H1 (cell line): ENCODE results near the gene AIFM2.

ENCODE experiments used
- BCL11A ChIP-seq, 2 experiments: IDR thresholded peaks; one replicate each; pipeline ENCODE4 v1.6.1; 2011; ENCODE audit warnings: low read depth in 2 of 2, low read length in 2 of 2, mild to moderate bottlenecking in 2 of 2
- CTCF ChIP-seq, 3 experiments: IDR thresholded peaks; 1 replicate in 2 of 3; 2 replicates in 1 of 3; pipeline versions ENCODE4 v1.5.1 to v1.6.1; 2011; ENCODE audit warnings: low read length in 3 of 3, mild to moderate bottlenecking in 3 of 3, inconsistent platforms in 2 of 3, low read depth in 1 of 3, moderate library complexity in 1 of 3; ENCODE audit not compliant: insufficient read depth in 1 of 3; ENCODE audit errors: control extremely low read depth in 1 of 3
- POLR2A ChIP-seq, 2 experiments: IDR thresholded peaks; 1 replicate in 1 of 2; 2 replicates in 1 of 2; pipeline ENCODE4 v1.6.1; 2011; ENCODE audit warnings: low read depth in 2 of 2, low read length in 2 of 2, mild to moderate bottlenecking in 2 of 2; ENCODE audit errors: control extremely low read depth in 1 of 2
- POLR2AphosphoS5 ChIP-seq: IDR thresholded peaks from 2 replicates; pipeline ENCODE4 v1.6.1; 2011; ENCODE audit warnings: low read depth, low read length
- RAD21 ChIP-seq, 2 experiments: IDR thresholded peaks in 1 of 2; conservative IDR thresholded peaks in 1 of 2; 2 replicates each; pipeline ENCODE4 v1.6.1; 2011; ENCODE audit warnings: low read depth in 2 of 2, low read length in 2 of 2, improper control_type of control experiment in 1 of 2, inconsistent platforms in 1 of 2, mild to moderate bottlenecking in 1 of 2, moderate library complexity in 1 of 2
- RXRA ChIP-seq: IDR thresholded peaks from 2 replicates; pipeline ENCODE4 v1.6.1; 2011; ENCODE audit warnings: low read depth, mild to moderate bottlenecking, low read length, moderate library complexity; ENCODE audit not compliant: insufficient read depth
- SIX5 ChIP-seq: IDR thresholded peaks from 2 replicates; pipeline ENCODE4 v1.6.1; 2011; ENCODE audit warnings: mild to moderate bottlenecking, low read depth, low read length
- SP2 ChIP-seq: IDR thresholded peaks from 2 replicates; pipeline ENCODE4 v1.6.1; 2012; ENCODE audit warnings: mild to moderate bottlenecking, low read length, inconsistent platforms
- TAF7 ChIP-seq: optimal IDR thresholded peaks from 2 replicates; pipeline ENCODE3; 2011; ENCODE audit warnings: low read depth, mild to moderate bottlenecking, inconsistent platforms, low read length, moderate library complexity, borderline replicate concordance
- YY1 ChIP-seq: IDR thresholded peaks from 2 replicates; pipeline ENCODE4 v1.6.1; 2011; ENCODE audit warnings: low read depth, mild to moderate bottlenecking, low read length

DNA sequence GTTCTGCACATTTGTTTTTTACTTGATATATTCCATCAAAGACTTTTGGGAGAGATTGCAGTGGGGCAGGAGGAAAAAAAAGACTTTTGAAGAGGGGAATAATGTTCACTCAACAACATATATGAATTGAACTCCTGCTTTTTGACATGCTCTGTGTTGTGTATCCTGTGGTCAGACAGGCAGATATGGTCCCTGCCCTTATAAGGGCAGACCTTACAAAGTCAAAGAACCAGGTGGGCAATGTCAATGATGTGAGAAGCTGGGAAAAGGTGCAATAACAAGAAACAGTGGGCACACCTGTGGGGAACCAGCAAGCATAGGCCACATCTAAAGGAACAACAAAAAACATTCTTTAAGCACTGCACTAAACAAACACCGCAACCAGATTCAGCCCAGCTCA is 8.2 kb downstream of the AIFM2 start:
- TF ChIP-seq CTCF (IDR thresholded peaks at IDR 0.05; ENCODE audit: control extremely low read depth in 1 of 3, insufficient read depth in 1 of 3, low read depth in 1 of 3, low read length in 3 of 3) (no peak), YY1 (no peak), BCL11A (IDR thresholded peaks at IDR 0.05; ENCODE audit: low read depth in 2 of 2, low read length in 2 of 2) (no peak), POLR2AphosphoS5 (no peak), POLR2A (IDR thresholded peaks at IDR 0.05; ENCODE audit: control extremely low read depth in 1 of 2, low read depth in 2 of 2, low read length in 2 of 2) (no peak), SIX5 (no peak), RXRA (no peak), SP2 (no peak), TAF7 (no peak), RAD21 (IDR thresholded peaks at IDR 0.05 in 1 of 2, conservative IDR thresholded peaks at IDR 0.05 in 1 of 2; ENCODE audit: low read depth in 2 of 2, low read length in 2 of 2) (no peak)
